Measurements from ENCODE around the gene CDH23.

The CDH23 gene

DNA sequence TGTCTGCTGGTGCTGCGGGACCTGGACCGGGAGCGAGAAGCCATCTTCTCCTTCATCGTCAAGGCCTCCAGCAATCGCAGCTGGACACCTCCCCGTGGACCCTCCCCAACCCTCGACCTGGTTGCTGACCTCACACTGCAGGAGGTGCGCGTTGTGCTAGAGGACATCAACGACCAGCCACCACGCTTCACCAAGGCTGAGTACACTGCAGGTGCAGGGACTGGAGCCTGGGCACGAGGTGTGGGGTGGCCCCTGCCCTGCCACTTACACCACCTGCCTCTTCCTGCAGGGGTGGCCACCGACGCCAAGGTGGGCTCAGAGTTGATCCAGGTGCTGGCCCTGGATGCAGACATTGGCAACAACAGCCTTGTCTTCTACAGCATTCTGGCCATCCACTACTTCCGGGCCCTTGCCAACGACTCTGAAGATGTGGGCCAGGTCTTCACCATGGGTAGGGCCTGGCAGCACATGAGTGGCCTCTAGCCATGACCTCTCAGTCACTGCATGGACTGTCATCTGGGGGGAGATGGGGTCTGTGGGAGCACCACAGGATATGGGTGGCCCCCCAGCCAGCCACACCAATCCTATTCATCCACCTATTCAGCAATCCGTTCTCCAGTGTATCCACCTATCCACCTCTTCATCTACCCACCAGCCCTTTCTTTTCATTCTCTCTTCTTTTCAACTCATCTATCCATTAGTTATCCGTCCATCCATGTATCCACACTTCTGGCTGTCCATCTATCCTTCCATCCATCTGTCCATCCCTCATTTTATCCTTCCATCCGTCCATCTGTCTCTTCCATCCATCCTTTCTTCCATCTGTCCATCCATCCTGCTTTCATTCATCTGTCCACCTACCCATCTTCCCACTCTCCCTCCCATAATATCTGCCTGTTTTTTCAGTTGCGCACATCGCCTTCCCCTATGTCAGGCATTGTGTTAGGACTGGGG lies 411.1 kb downstream of the CDH23 start:
- no peak for DNase-seq (ENCODE audit: low read depth)
- TF ChIP-seq, protein P1, sequence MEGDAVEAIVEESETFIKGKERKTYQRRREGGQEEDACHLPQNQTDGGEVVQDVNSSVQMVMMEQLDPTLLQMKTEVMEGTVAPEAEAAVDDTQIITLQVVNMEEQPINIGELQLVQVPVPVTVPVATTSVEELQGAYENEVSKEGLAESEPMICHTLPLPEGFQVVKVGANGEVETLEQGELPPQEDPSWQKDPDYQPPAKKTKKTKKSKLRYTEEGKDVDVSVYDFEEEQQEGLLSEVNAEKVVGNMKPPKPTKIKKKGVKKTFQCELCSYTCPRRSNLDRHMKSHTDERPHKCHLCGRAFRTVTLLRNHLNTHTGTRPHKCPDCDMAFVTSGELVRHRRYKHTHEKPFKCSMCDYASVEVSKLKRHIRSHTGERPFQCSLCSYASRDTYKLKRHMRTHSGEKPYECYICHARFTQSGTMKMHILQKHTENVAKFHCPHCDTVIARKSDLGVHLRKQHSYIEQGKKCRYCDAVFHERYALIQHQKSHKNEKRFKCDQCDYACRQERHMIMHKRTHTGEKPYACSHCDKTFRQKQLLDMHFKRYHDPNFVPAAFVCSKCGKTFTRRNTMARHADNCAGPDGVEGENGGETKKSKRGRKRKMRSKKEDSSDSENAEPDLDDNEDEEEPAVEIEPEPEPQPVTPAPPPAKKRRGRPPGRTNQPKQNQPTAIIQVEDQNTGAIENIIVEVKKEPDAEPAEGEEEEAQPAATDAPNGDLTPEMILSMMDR (IDR thresholded peaks at IDR 0.05; ENCODE audit: low read depth, low read length, missing control alignments) = no peak
- in situ Hi-C loops (cut with HindIII; ENCODE audit: low sequenced_read_pairs) = no loop called here
- no peak overlapping the region for H3K4me3 ChIP-seq (ENCODE audit: low read depth, low read length)

GRCh38 chr10:71809628-71810027 lies 412.9 kb downstream of the CDH23 start:
- in situ Hi-C loops (cut with HindIII; ENCODE audit: low sequenced_read_pairs) = no loop called here
- TF ChIP-seq, protein P1 (IDR thresholded peaks at IDR 0.05; ENCODE audit: low read depth, low read length, missing control alignments) = no peak
- no peak overlapping the region for H3K4me3 ChIP-seq (ENCODE audit: low read depth, low read length)
- DNase-seq (ENCODE audit: low read depth) = no peak

DNA sequence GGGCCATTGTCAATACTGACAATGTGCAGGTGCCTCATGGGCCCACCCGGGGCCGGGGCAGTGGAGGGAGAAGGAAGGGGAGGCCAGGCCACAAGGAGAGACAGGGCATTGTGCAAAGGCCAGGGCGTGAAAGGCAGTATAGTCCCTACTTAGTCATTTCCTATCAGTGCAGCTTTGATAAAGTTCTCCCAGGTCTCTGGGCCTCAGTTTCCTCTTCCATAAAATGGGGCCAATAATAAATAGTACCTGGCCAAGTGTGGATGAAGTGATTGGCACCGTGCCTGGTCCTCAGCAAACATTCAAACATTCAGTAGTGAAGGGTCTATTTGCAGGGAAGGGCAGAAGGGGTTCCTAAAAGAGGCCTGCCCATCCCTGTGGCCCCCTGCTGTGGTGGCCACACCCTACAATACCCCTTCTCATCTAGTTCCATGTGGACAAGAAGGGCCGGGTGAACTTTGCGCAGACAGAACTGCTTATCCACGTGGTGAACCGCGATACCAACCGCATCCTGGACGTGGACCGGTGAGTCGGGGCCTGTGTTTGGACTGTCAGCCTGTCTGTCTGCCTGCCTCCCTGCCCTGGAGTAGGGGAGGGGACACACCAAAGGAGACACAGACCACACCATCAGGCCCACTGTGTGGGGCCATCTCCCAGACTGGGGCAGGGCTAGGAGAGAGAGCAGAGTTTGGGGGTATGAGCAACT lies 413.5 kb downstream of the CDH23 start:
- DNase-seq (ENCODE audit: low read depth) = no peak
- TF ChIP-seq, protein P1 (IDR thresholded peaks at IDR 0.05; ENCODE audit: low read depth, low read length, missing control alignments) = no peak
- no peak overlapping the region for H3K4me3 ChIP-seq (ENCODE audit: low read depth, low read length)
- in situ Hi-C loops (cut with HindIII; ENCODE audit: low sequenced_read_pairs) = no loop called here

GRCh38 chr10:71811351-71811750 lies 414.6 kb downstream of the CDH23 start:
- H3K4me3 ChIP-seq (ENCODE audit: low read depth, low read length) = no peak overlapping the region
- in situ Hi-C loops (cut with HindIII; ENCODE audit: low sequenced_read_pairs) = no loop called here
- DNase-seq (ENCODE audit: low read depth) = no peak
- TF ChIP-seq, protein P1 (IDR thresholded peaks at IDR 0.05; ENCODE audit: low read depth, low read length, missing control alignments) = no peak

DNA sequence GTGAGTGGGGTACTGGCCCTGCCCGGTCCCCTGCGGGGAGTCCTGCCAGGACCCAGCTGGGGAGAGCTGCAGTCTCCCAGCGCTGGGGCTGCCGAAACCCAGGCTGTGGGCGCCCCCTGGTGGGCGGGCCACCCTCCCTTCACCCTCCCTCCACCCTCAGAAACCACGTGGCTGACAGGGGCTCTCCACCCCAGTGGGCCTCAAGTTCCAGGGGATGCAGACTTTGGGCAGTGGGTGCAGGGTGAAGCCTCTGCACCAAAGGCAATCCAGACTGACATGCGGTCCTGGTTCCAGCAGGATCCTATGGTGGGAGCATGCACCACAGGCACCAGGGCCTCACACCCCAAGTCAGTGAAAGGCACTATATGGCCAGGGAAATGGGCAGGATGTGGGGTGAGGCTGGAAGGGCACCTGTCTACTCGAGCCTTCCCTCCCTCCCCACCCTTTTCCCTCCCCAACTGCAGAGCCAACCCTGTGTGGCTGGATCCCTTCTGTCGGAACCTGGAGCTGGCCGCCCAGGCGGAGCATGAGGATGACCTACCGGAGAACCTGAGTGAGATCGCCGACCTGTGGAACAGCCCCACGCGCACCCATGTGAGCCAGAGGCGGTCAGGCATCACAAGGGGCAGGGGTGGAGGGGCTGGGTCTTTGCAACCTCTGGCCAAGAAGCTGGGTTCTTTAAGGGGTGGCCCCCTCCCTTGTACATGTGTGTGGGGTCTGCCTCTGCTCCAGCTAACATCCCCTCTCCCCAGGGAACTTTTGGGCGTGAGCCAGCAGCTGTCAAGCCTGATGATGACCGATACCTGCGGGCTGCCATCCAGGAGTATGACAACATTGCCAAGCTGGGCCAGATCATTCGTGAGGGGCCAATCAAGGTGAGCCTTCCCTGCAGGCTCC lies 415.5 kb downstream of the CDH23 start:
- in situ Hi-C loops (cut with HindIII; ENCODE audit: low sequenced_read_pairs) = no loop called here
- H3K4me3 ChIP-seq (ENCODE audit: low read depth, low read length) = no peak overlapping the region
- DNase-seq (ENCODE audit: low read depth) = no peak
- TF ChIP-seq, protein P1 (IDR thresholded peaks at IDR 0.05; ENCODE audit: low read depth, low read length, missing control alignments) = peak; percentile 61

Measured in astrocyte of the cerebellum (primary cell).